ENCODE results near the gene EXOSC7. TPM values are rescaled to one million over a fixed set of nuclear protein-coding genes. Genes with fewer than 3 reads are reported as not detected.

The EXOSC7 gene
- polyA plus RNA-seq, 3 donors: 16.8 to 23.9 (median 18.8) TPM

- no peaks in the 10 kb centered on the region for H3K9me3 ChIP-seq (replicated peaks in 1 of 2; ENCODE audit: control insufficient read depth in 1 of 2, insufficient read depth in 1 of 2, low read length in 2 of 2)
- 0% methylated on average over 3 of the region's 3 CpGs for WGBS (ENCODE audit: insufficient coverage)
- Mint-ChIP-seq H3K27ac (peak overlapping the region; percentile 90 to 98 (median 96)), H3K4me3 (peak overlapping the region; percentile 91 to 99), H3K4me1 (peaks cover 46% of the 10 kb centered on the region), H3K9me3 (peaks cover 0 to 1% (median 0%) of the 10 kb centered on the region in 7 donors), H3K36me3 (peaks cover 3 to 7% of the 10 kb centered on the region in 2 donors), H3K27me3 (ENCODE audit: low read depth in 3 of 3) (peaks cover 3 to 7% (median 6%) of the 10 kb centered on the region in 3 donors)
- peaks cover 6% of the 10 kb centered on the region for H3K79me2 ChIP-seq (ENCODE audit: insufficient read depth, low read length)
- H3K36me3 ChIP-seq (replicated peaks in 1 of 2; ENCODE audit: control insufficient read depth in 1 of 2, insufficient read depth in 2 of 2, low read length in 2 of 2): no peaks in the 10 kb centered on the region
- no peak for TF ChIP-seq CTCF (IDR thresholded peaks at IDR 0.05)
- peak overlapping the region; percentile 49 for H3K9ac ChIP-seq (ENCODE audit: insufficient read depth, low read length, poor library complexity, severe bottlenecking)
- H3K4me2 ChIP-seq (replicated peaks; ENCODE audit: extremely low read depth, low read length, poor library complexity, severe bottlenecking): peak overlapping the region; percentile 78
- peak overlapping the region; percentile 79 to 85 for H3K27ac ChIP-seq (ENCODE audit: low read depth in 1 of 2, low read length in 2 of 2)
- intact Hi-C loops (cut with micrococcal nuclease): loop anchor here (5.0 to 10.0 kb wide), 4 partner anchors 370 to 650 kb away; partner anchors contain the start of gene SACM1L (in 1 of the 2)
- H3K4me1 ChIP-seq (ENCODE audit: control insufficient read depth in 1 of 2, insufficient read depth in 2 of 2, low read length in 2 of 2): peaks cover 43 to 45% of the 10 kb centered on the region in 2 donors
- H2AFZ ChIP-seq (ENCODE audit: insufficient read depth, low read depth, low read length, poor library complexity, severe bottlenecking): peak overlapping the region; percentile 88
- H3K27me3 ChIP-seq (ENCODE audit: control insufficient read depth in 2 of 2, insufficient read depth in 2 of 2, low read length in 2 of 2): no peaks in the 10 kb centered on the region
- peak; percentile 73 to 75 (median 73) for DNase-seq
- H4K20me1 ChIP-seq (ENCODE audit: insufficient read depth, low read length): no peaks in the 10 kb centered on the region
- peak overlapping the region in 2 of 3 experiments; percentile 20 to 73 for H3K4me3 ChIP-seq (replicated peaks in 1 of 3; ENCODE audit: low read depth in 2 of 3, low read length in 3 of 3)
These were observed 58.7 kb downstream of the EXOSC7 start for GRCh38 chr3:45034612-45035252.

GRCh38 chr3:45035441-45036301 lies 59.6 kb downstream of the EXOSC7 start:
- Histone ChIP-seq H2AFZ (ENCODE audit: insufficient read depth, low read depth, low read length, poor library complexity, severe bottlenecking) (peak overlapping the region; percentile 88), H3K27me3 (ENCODE audit: control insufficient read depth in 2 of 2, insufficient read depth in 2 of 2, low read length in 2 of 2) (no peaks in the 10 kb centered on the region), H3K4me3 (replicated peaks in 1 of 3; ENCODE audit: low read depth in 2 of 3, low read length in 3 of 3) (peak overlapping the region; percentile 20 to 73 (median 26)), H3K36me3 (replicated peaks in 1 of 2; ENCODE audit: control insufficient read depth in 1 of 2, insufficient read depth in 2 of 2, low read length in 2 of 2) (no peaks in the 10 kb centered on the region), H3K79me2 (ENCODE audit: insufficient read depth, low read length) (peaks cover 6% of the 10 kb centered on the region), H3K9ac (ENCODE audit: insufficient read depth, low read length, poor library complexity, severe bottlenecking) (peak overlapping the region; percentile 49), H3K4me1 (ENCODE audit: control insufficient read depth in 1 of 2, insufficient read depth in 2 of 2, low read length in 2 of 2) (peaks cover 43 to 45% of the 10 kb centered on the region in 2 donors), H4K20me1 (ENCODE audit: insufficient read depth, low read length) (no peaks in the 10 kb centered on the region), H3K4me2 (replicated peaks; ENCODE audit: extremely low read depth, low read length, poor library complexity, severe bottlenecking) (peak overlapping the region; percentile 78), H3K9me3 (replicated peaks in 1 of 2; ENCODE audit: control insufficient read depth in 1 of 2, insufficient read depth in 1 of 2, low read length in 2 of 2) (no peaks in the 10 kb centered on the region), H3K27ac (ENCODE audit: low read depth in 1 of 2, low read length in 2 of 2) (peak overlapping the region; percentile 79 to 85)
- H3K9me3 Mint-ChIP-seq: peaks cover 0 to 1% (median 0%) of the 10 kb centered on the region in 7 donors
- H3K36me3 Mint-ChIP-seq: peaks cover 3 to 7% of the 10 kb centered on the region in 2 donors
- H3K4me3 Mint-ChIP-seq: peak overlapping the region; percentile 91 to 99
- intact Hi-C loops (cut with micrococcal nuclease): loop anchor here (5.0 to 10.0 kb wide), 4 partner anchors 369 to 649 kb away; partner anchors contain the start of gene SACM1L (in 1 of the 2)
- H3K4me1 Mint-ChIP-seq: peaks cover 48% of the 10 kb centered on the region
- DNase-seq: peak in 1 of 3 donors; percentile 20
- H3K27ac Mint-ChIP-seq: peak overlapping the region; percentile 90 to 98 (median 96)
- H3K27me3 Mint-ChIP-seq (ENCODE audit: low read depth in 3 of 3): peaks cover 3 to 6% (median 4%) of the 10 kb centered on the region in 3 donors
- WGBS (ENCODE audit: insufficient coverage): 34% methylated on average over 55 of the region's 64 CpGs
- no peak for TF ChIP-seq CTCF (IDR thresholded peaks at IDR 0.05)

Data from CD14-positive monocyte (primary cell).